GM18951 (cell line): ENCODE data around the gene USB1.
"Not testable (repeated sequence)": the region's sequence is repeated elsewhere in the genome, so short reads cannot be mapped to it uniquely, and the experiment has no call there.

Source experiments
- POLR2A ChIP-seq: IDR thresholded peaks from 4 replicates; pipeline ENCODE4 v1.6.1; 2011; ENCODE audit warnings: mild to moderate bottlenecking; ENCODE audit not compliant: insufficient read length, insufficient read depth; ENCODE audit errors: extremely low read depth
- in situ Hi-C: fragments of 300-500 bp; cut with MboI; formaldehyde crosslinking; loops from one replicate; pipeline ENCODE4 v1.12.0; 2022; ENCODE audit warnings: low sequenced_read_pairs, mixed read lengths, inconsistent platforms; ENCODE audit not compliant: unreplicated experiment

USB1 gene

DNA sequence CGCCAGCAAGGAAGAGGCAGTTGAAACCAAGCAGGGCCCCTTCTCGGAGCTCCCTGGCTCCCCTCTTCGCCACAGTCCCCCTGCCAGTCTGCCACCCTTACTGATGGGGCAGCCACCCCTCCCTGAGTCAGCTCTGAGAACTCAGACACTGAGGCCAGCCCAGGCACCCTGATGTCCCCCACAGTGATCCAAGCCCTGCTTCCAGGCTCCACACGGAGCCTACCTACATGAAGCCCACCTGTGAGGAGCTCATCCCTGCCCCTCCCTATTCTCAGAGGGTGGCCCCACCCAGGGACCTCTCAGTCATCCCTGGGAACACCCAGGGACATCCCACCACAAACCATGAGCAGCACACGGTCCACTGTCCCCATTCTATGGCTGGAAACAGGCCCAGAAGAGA is 39.2 kb upstream of the USB1 start:
- in situ Hi-C loops = no loop called here
- TF ChIP-seq POLR2A = no peak

DNA sequence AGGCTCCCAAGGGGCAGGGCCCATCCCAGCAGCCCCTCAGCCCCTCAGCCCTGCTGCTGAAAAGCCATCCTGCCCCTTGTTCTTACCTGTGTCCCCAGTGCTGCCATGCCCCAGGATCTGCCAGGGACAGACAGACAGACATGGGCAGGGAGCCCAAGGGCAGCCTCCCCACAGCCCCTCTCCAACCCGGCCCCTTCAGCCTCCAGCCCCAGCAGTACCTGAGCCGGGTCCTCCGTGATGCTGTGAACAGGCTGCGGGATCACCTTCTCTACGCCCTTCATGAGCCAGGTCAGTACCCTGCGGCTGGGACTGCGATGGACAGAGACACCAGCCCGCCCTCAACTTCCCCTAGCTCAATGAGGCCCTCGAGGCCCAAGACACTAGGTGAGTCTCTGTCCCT is 38.5 kb upstream of the USB1 start:
- in situ Hi-C loops = no loop called here
- no peak for TF ChIP-seq POLR2A

DNA sequence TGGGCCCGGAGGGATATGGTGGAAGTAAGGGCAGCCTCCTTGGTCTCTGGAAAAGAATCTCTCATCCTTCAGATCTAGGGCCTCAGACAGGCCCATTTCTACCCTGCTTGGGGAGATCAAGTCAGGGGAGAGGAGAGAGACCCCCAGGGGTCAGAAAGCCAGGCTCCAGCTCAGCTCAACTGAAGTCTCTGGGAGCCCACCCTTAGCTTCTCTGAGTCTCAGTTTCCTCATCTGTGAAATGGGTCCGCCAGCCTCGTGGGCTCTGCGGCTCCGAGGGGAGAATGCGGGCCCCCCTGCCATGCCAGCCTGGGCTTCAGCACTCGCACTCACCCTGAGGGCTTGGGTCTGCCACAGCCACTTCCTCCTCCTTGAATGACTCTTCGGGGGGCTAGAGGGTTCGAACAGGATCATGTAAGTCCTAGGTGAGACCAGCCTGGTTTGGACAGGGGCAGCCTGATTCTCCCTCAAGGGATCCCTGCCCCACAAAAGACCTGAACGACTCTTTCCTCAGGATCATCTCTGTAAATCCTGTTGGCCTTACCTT is 37.0 kb upstream of the USB1 start:
- in situ Hi-C loops = no loop called here
- TF ChIP-seq POLR2A = no peak

DNA sequence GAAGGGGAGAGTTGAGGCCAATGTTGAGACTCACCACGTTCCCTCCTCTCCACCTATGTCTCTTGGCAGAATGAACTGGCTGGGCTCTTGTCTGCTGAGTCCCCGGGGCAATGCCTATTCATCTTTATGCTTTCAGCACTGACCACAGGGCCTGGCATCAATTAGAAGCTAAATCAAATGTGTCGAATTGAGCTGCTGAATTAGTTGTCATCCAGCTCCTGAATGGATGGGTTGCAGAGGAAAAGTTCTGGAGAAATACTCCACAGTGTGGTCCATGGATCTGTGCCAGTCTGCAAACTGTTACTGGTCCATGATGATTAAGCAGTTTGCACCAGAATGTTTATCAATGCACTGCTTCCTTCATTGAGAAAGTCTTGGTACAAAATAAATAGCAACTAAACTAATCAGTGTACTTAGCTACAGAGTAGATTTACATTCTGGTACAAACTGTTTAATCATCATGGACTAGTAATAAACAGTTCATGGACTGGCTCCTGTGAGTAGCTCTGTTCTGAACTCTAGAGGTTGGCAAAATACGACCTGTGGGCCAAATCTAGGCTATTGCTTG is 34.9 kb upstream of the USB1 start:
- in situ Hi-C loops = no loop called here
- no peak for TF ChIP-seq POLR2A

DNA sequence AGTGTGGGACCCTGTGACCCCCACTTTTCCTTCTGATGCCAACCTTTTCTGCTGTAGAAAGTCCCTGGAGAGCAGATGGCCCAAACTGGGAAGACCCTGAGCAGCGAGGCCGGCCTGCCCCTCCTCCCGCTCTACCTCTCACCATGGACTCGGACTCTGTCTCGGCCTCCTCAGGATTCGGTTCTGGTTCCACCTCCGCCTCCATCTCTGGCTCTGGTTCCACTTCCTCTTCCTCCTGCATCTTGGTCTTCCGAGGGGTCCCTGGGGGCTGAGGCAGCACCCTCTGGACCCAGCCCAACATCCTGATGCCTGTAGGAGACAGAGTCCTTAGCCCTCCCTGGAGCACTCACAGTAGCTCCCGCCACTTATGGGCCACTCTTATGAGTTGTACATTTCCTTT is 34.2 kb upstream of the USB1 start:
- TF ChIP-seq POLR2A = no peak
- in situ Hi-C loops = no loop called here

DNA sequence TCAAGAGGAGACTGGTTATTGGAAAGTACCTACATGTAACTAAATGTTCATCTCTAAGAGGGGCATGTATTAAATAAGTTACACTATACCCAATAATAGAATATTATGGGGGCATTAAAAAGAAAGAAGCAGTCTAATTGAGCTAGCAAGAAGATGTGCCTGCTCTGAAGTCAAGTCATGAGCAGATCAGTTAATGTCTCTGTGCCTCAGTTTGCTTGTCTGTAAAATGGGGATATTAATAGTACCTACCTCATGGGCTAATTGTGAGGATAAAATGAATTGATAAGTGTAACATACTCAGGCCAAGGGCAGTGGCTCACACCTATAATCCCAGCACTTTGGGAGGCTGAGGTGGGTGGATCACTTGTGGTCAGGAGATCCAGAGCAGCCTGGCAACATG is 33.3 kb upstream of the USB1 start:
- no peak for TF ChIP-seq POLR2A
- in situ Hi-C loops = no loop called here

DNA sequence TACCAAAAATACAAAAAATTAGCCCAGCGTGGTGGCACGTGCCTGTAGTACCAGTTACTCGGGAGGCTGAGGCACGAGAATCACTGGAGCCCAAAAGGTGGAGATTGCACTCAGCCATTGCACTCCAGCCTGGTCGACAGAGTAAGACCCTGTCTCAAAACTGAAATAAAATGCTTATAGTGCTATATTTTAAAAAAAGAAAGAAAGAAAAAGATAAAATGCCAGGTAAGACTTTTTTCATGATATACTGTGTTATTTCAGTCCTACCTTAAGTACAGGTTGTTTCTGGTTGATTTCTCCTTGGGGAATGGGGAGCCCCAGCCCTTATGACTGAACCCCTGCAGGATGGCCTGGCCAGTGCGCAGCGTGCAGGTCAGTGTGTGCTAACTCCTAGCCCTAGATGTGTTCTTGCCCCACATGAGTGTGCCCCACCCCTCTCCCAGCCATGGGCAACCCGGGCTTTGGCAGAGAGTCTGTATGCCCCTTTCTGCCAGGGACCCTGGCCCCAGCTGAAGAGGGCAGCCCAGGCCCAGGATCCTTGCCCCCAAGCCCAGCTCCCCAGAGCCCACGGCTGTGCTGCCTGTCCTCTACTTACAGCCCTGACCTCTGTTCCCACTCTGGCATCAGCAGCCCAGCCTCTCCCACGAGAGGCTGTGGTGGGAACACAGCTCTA is 31.6 kb upstream of the USB1 start:
- no peak for TF ChIP-seq POLR2A
- in situ Hi-C loops = no loop called here

DNA sequence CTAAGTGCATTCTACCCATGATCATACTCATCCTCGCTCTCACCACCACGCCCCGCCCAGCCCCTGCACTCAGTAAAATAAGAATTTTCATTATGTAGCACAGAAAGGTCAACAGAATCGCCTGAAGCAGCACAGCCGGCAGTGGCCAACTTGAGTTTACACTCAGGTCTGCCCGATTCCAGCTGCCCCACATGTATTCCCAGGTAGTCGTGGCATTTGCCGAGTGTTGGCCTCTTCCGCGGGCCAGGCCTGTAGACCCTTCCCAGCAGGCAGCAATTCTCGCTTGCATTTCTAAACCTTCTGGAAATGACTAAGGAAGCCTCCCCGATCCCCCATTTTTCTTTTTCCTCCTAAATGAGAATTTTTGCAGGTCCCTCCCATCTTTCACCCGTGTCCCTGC is 30.9 kb upstream of the USB1 start:
- no peak for TF ChIP-seq POLR2A
- in situ Hi-C loops = no loop called here

DNA sequence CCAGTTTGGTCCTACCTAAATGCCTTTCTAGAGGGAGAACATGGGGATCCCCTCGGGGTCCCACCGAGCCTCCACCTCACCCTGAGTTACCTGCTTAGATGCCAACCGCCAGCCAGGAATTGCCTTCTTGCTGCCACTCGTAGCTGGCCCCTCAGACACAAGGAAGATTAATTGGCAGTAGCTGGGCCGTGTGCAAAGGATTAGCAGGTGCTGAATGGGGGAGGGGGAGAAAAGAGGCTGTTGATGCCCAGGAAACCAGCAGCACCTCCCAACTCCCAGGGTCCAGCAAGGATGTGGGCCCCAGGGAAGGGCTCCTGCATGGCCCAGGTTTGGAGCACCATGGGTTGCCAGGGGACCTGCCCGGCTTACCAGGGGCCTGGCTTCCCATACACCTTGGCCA is 30.2 kb upstream of the USB1 start, which contains the start of gene CNGB1:
Gene CNGB1, minus strand, starts transcription at position 159 of the 400 bp plus-strand sequence. CDS start 3,842 bp downstream, outside the sequence.
- in situ Hi-C loops = no loop called here
- no peak for TF ChIP-seq POLR2A

DNA sequence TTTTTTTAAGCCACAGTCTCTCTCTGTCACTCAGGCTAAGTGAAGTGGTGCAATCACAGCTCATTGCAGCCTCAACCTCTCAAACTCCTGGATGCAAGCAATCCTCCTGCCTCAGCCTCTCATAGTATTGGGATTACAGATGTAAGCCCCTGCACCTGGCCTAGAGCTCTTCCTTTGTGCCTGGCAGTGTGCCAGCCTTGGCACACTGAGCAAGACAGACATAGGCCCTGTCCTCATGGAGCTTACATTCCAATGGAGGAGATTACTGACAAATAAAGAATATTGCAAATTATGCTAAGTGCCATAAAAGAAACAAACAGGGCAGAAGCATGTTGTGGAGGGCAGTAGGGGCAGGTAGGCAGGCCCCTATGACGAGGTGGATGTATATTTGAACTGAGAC is 29.4 kb upstream of the USB1 start:
- in situ Hi-C loops = no loop called here
- TF ChIP-seq POLR2A = no peak

DNA sequence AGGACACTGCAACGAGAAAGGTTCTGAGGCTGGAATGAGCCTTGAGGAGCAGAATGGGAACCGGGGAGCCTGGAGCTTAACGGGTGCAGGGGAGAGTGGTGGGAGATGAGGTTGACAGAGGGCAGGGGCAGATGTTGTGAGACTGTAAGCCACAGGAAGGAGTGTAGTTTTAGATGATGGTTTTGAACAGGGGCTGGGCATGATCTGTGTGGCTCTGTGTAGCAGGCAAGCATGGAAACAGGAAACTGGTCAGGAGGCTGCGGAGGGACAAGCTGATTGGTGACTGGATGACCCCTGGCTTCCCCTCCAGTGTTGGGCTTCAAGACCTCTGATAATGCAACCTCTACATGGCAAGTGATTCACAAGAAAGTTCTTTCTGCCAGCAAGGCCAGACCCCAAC is 28.9 kb upstream of the USB1 start:
- in situ Hi-C loops = no loop called here
- TF ChIP-seq POLR2A = no peak

DNA sequence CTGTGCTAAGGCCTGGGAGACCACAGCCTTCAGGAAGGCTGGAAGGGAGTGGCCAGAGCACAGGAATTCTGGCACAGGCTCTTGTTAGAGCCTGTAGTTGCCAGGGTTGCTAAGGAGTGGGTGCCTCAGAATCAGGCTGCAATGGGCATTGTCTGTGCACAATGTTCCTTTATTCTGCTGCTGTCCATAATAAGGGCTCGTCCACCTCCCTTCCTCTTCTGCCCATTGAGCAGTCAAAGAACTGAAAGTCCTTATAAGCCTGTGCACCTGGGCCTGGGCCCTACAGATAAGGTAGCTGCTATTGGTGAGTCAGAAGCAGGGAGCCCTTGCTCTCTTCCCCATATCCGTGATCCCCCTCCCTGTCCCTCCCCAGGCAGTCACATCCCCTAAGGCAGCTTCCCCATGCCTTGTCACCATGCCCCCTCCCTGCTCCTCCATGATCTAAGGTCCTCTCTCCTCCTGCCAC is 24.8 kb upstream of the USB1 start:
- TF ChIP-seq POLR2A = no peak
- in situ Hi-C loops = no loop called here

DNA sequence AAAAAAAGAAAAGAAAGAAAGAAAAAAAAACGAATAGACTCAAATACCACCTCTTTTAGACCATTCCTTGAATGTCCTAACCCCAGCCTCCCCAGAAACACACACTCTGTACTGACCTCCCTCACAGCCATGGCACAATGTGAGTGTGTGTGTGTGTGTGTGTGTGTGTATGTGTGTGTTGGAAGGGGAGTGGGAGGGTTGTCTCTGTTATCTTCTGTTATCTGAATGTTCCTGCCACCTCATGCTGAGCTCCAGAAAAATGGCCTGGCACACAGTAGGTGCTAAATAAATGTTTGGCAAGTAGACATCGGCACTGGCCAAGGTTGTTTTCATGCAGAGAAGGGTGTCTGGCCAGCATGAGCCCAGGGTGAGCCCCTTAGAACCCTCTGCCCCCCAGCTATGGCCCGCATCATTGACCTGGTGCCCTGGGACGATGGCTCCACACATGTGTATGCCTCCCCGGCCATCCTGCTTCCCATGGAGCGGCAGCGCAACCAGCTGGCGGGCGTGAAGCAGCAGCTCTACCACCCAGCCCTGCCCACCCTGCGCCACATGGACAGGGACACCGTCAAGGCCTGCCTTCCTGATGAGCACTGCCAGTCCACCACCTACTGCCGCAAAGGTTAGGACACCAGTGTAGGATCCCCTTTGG is 23.7 kb upstream of the USB1 start:
- TF ChIP-seq POLR2A = no peak
- in situ Hi-C loops = no loop called here

DNA sequence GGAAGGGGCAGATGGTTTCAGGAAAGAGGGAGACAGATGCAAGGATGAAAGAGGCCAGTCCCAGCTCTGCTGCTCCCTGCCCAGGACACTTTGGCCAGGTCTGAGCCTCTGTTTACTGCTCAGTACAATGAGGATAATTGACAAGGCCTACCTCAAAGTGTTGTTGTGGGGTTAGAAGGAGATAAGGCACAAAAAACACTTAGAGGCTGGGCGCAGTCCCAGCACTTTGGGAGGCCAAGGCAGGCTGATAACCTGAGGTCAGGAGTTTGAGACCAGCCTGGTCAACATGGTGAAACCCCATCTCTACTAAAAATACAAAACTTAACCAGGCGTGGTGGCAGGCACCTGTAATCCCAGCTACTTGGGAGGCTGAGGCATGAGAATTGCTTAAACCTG is 23.1 kb upstream of the USB1 start:
- in situ Hi-C loops = not testable (repeated sequence)
